Osteocyte (in vitro differentiated cells): ENCODE data around the gene EZR. TPM values are rescaled to one million over a fixed set of nuclear protein-coding genes. Genes with fewer than 3 reads are reported as not detected.
A peak's percentile ranks its signal among the peaks of the same experiment; 100 is the strongest.

ENCODE experiments used
- DNase-seq: peaks from one replicate; pipeline ENCODE4 v3.0.0; 2021; ENCODE audit warnings: mixed read lengths; ENCODE audit not compliant: unreplicated experiment; ENCODE audit errors: extremely low spot score
- H3K27ac Mint-ChIP-seq: one replicate; pipeline ENCODE4 v1.8.0; 2021; ENCODE audit warnings: mild to moderate bottlenecking, mixed read lengths; ENCODE audit not compliant: unreplicated experiment
- H3K27me3 Mint-ChIP-seq: one replicate; pipeline ENCODE4 v1.8.0; 2021; ENCODE audit warnings: mixed read lengths; ENCODE audit not compliant: unreplicated experiment
- H3K36me3 Mint-ChIP-seq: one replicate; pipeline ENCODE4 v1.8.0; 2021; ENCODE audit warnings: mixed read lengths; ENCODE audit not compliant: unreplicated experiment
- H3K4me1 Mint-ChIP-seq: one replicate; pipeline ENCODE4 v1.8.0; 2021; ENCODE audit warnings: mixed read lengths; ENCODE audit not compliant: unreplicated experiment
- H3K4me3 Mint-ChIP-seq: one replicate; pipeline ENCODE4 v1.8.0; 2021; ENCODE audit warnings: mild to moderate bottlenecking, moderate library complexity, mixed read lengths; ENCODE audit not compliant: unreplicated experiment
- H3K9me3 Mint-ChIP-seq: one replicate; pipeline ENCODE4 v1.8.0; 2021; ENCODE audit warnings: mixed read lengths; ENCODE audit not compliant: unreplicated experiment
- total RNA-seq: library from RNA; stranded (reverse); gene quantifications from 2 replicates; pipeline ENCODE4 v1.2.1, GENCODE V29; 2021
- TF ChIP-seq, protein P1 (sequence below): fragments of 200-600 bp; sonication (generic); IDR thresholded peaks from 2 replicates; pipeline ENCODE4 v1.5.0; 2021; ENCODE audit warnings: antibody characterized with exemption, mild to moderate bottlenecking, moderate library complexity

The EZR gene
- total RNA-seq, 1 donor from 2014 or later: 41.1 TPM

- Mint-ChIP-seq H3K4me3 (no peak overlapping the region), H3K27ac (no peak overlapping the region), H3K36me3 (no peaks in the 10 kb centered on the region), H3K9me3 (no peaks in the 10 kb centered on the region), H3K27me3 (peaks cover 2% of the 10 kb centered on the region), H3K4me1 (peaks cover 16% of the 10 kb centered on the region)
- TF ChIP-seq, protein P1, sequence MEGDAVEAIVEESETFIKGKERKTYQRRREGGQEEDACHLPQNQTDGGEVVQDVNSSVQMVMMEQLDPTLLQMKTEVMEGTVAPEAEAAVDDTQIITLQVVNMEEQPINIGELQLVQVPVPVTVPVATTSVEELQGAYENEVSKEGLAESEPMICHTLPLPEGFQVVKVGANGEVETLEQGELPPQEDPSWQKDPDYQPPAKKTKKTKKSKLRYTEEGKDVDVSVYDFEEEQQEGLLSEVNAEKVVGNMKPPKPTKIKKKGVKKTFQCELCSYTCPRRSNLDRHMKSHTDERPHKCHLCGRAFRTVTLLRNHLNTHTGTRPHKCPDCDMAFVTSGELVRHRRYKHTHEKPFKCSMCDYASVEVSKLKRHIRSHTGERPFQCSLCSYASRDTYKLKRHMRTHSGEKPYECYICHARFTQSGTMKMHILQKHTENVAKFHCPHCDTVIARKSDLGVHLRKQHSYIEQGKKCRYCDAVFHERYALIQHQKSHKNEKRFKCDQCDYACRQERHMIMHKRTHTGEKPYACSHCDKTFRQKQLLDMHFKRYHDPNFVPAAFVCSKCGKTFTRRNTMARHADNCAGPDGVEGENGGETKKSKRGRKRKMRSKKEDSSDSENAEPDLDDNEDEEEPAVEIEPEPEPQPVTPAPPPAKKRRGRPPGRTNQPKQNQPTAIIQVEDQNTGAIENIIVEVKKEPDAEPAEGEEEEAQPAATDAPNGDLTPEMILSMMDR: peak; percentile 51
- no peak for DNase-seq
Measured at GRCh38 chr6:158752613-158753012, 66.6 kb downstream of the EZR start.

- H3K27ac Mint-ChIP-seq: no peak overlapping the region
- DNase-seq: no peak
- TF ChIP-seq, protein P1: no peak
- no peaks in the 10 kb centered on the region for H3K36me3 Mint-ChIP-seq
- peaks cover 15% of the 10 kb centered on the region for H3K4me1 Mint-ChIP-seq
- no peaks in the 10 kb centered on the region for H3K9me3 Mint-ChIP-seq
- H3K27me3 Mint-ChIP-seq: peaks cover 2% of the 10 kb centered on the region
- H3K4me3 Mint-ChIP-seq: no peak overlapping the region
Measured at GRCh38 chr6:158751921-158752320, 67.2 kb downstream of the EZR start.

DNA sequence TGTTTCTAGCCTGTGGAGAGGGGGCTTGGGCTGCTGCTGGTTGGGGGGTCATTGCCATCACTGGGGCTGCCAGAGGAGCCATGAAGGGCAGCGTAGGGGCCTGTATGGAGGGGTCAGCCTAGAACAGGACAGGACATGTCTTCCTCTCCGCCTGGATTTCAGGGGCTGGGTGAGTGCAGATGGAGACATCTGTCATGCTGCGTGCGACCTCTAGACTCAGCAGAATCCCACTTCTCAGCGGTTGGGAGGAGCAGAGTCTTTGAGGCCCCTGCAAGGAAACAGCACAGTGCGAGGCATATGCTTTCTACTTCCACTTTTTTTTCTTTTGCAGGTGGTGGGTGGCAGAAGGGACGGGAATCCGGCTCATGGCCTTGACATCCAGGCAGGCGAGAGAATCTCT lies 67.9 kb downstream of the EZR start:
- TF ChIP-seq, protein P1: no peak
- no peak for DNase-seq
- Mint-ChIP-seq H3K9me3 (no peaks in the 10 kb centered on the region), H3K27ac (no peak overlapping the region), H3K36me3 (no peaks in the 10 kb centered on the region), H3K4me1 (peaks cover 15% of the 10 kb centered on the region), H3K27me3 (peaks cover 2% of the 10 kb centered on the region), H3K4me3 (no peak overlapping the region)

DNA sequence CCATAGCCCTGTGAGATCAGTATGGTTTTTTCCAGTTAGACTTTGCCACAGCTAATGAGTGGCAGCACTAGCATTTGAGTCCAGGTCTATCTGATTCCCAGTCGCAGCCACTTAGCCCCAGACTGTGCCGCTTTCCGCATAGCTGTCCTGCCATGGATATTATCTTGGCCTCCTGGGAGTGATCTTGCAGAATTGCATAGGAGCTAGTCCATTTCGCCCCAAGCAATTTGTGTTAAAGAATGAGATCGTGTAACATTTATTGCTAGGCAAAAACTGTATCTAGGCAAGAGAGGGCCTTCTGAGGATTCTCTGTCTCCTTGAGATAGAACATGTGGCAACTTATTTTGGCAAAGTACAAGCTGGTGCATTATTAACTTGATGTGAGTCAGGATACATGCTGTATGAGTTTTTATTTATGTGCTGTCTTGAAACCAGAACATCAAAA lies 74.2 kb downstream of the EZR start:
- Mint-ChIP-seq H3K4me3 (no peak overlapping the region), H3K9me3 (no peaks in the 10 kb centered on the region), H3K27ac (peak overlapping the region; percentile 40), H3K4me1 (peaks cover 16% of the 10 kb centered on the region), H3K27me3 (peaks cover 4% of the 10 kb centered on the region), H3K36me3 (no peaks in the 10 kb centered on the region)
- no peak for DNase-seq
- TF ChIP-seq, protein P1: no peak

GRCh38 chr6:158743033-158743651 lies 76.0 kb downstream of the EZR start:
- Mint-ChIP-seq H3K4me3 (no peak overlapping the region), H3K27me3 (peaks cover 4% of the 10 kb centered on the region), H3K36me3 (no peaks in the 10 kb centered on the region), H3K9me3 (peaks cover 10% of the 10 kb centered on the region), H3K27ac (no peak overlapping the region), H3K4me1 (peaks cover 16% of the 10 kb centered on the region)
- no peak for DNase-seq
- TF ChIP-seq, protein P1: no peak
